Trophoblast cell (in vitro differentiated cells and primary cell): ENCODE results near the gene RIT2.
A peak's percentile ranks its signal among the peaks of the same experiment; 100 is the strongest.

ENCODE experiments used
- DNase-seq, 2 donors: peaks; one replicate each; pipeline ENCODE4 v3.0.0-alpha.2; 2016
- H2AFZ ChIP-seq: 2 replicates; pipeline ENCODE4 v1.6.1; 2013; ENCODE audit warnings: low read length, moderate library complexity, mild to moderate bottlenecking; ENCODE audit not compliant: insufficient read depth, poor library complexity
- H2AK5ac ChIP-seq: 2 replicates; pipeline ENCODE4 v1.6.1; 2013; ENCODE audit warnings: mild to moderate bottlenecking, low read length
- H2BK120ac ChIP-seq: 2 replicates; pipeline ENCODE4 v1.6.1; 2013; ENCODE audit warnings: low read length, mild to moderate bottlenecking, moderate library complexity; ENCODE audit not compliant: insufficient read depth, poor library complexity
- H2BK12ac ChIP-seq: 2 replicates; pipeline ENCODE4 v1.6.1; 2013; ENCODE audit warnings: mild to moderate bottlenecking, low read length, moderate library complexity
- H2BK5ac ChIP-seq: 2 replicates; pipeline ENCODE4 v1.6.1; 2013; ENCODE audit warnings: low read length, low read depth, moderate library complexity, mild to moderate bottlenecking; ENCODE audit not compliant: poor library complexity
- H3K14ac ChIP-seq: 2 replicates; pipeline ENCODE4 v1.6.1; 2013; ENCODE audit warnings: mild to moderate bottlenecking, low read length
- H3K18ac ChIP-seq: 2 replicates; pipeline ENCODE4 v1.6.1; 2013; ENCODE audit warnings: mild to moderate bottlenecking, low read length
- H3K23ac ChIP-seq: 2 replicates; pipeline ENCODE4 v1.6.1; 2013; ENCODE audit warnings: low read length
- H3K27ac ChIP-seq: 2 replicates; pipeline ENCODE4 v1.5.1; 2013; ENCODE audit warnings: low read depth, mild to moderate bottlenecking, inconsistent platforms, low read length, moderate library complexity
- H3K27me3 ChIP-seq: 2 replicates; pipeline ENCODE4 v1.6.1; 2013; ENCODE audit warnings: inconsistent platforms, mild to moderate bottlenecking, low read length, moderate library complexity; ENCODE audit not compliant: insufficient read depth
- H3K36me3 ChIP-seq, 2 experiments: 1 replicate in 1 of 2; 2 replicates in 1 of 2; pipeline ENCODE4 v1.6.1; 2013; ENCODE audit warnings: low read length in 2 of 2, mild to moderate bottlenecking in 2 of 2, moderate library complexity in 1 of 2; ENCODE audit not compliant: insufficient read depth in 2 of 2, control insufficient read depth in 1 of 2
- H3K4ac ChIP-seq: 2 replicates; pipeline ENCODE4 v1.6.1; 2013; ENCODE audit warnings: low read depth, mild to moderate bottlenecking, low read length, moderate library complexity
- H3K4me1 ChIP-seq, 2 experiments: 1 replicate in 1 of 2; 2 replicates in 1 of 2; pipeline ENCODE4 v1.6.1; 2013; ENCODE audit warnings: low read length in 2 of 2, mild to moderate bottlenecking in 2 of 2, moderate library complexity in 1 of 2; ENCODE audit not compliant: insufficient read depth in 2 of 2, control insufficient read depth in 1 of 2
- H3K4me2 ChIP-seq: 2 replicates; pipeline ENCODE4 v1.6.1; 2013; ENCODE audit warnings: inconsistent platforms, mild to moderate bottlenecking, low read length, moderate library complexity
- H3K4me3 ChIP-seq: 2 replicates; pipeline ENCODE4 v1.5.1; 2013; ENCODE audit warnings: mild to moderate bottlenecking, low read depth, low read length, inconsistent platforms
- H3K79me1 ChIP-seq: one replicate; pipeline ENCODE4 v1.6.1; 2013; ENCODE audit warnings: low read length
- H3K79me2 ChIP-seq: 2 replicates; pipeline ENCODE4 v1.6.1; 2013; ENCODE audit warnings: low read length, mild to moderate bottlenecking; ENCODE audit not compliant: control insufficient read depth, insufficient read depth, poor library complexity
- H3K9ac ChIP-seq: 2 replicates; pipeline ENCODE4 v1.6.1; 2013; ENCODE audit warnings: mild to moderate bottlenecking, low read length
- H3K9me3 ChIP-seq: 2 replicates; pipeline ENCODE4 v1.6.1; 2013; ENCODE audit warnings: low read depth, mild to moderate bottlenecking, control low read depth, inconsistent platforms, low read length; ENCODE audit not compliant: insufficient read depth
- H4K12ac ChIP-seq: 2 replicates; pipeline ENCODE4 v1.6.1; 2013; ENCODE audit warnings: low read depth, mild to moderate bottlenecking, low read length, moderate library complexity
- H4K8ac ChIP-seq: 2 replicates; pipeline ENCODE4 v1.6.1; 2013; ENCODE audit warnings: low read depth, mild to moderate bottlenecking, low read length, moderate library complexity
- H4K91ac ChIP-seq: one replicate; pipeline ENCODE4 v1.6.1; 2013; ENCODE audit warnings: low read depth, mild to moderate bottlenecking, low read length, moderate library complexity
- WGBS: extraction: QIAGEN DNeasy Blood & Tissue Kit; methylation state at CpG from one replicate; pipeline ENCODE4 v1.1.7; 2013; ENCODE audit warnings: missing lambda C conversion rate; ENCODE audit not compliant: insufficient read length, insufficient coverage; ENCODE audit errors: extremely low coverage; 5-methylcytosine and 5-hydroxymethylcytosine counted together

The RIT2 gene

DNA sequence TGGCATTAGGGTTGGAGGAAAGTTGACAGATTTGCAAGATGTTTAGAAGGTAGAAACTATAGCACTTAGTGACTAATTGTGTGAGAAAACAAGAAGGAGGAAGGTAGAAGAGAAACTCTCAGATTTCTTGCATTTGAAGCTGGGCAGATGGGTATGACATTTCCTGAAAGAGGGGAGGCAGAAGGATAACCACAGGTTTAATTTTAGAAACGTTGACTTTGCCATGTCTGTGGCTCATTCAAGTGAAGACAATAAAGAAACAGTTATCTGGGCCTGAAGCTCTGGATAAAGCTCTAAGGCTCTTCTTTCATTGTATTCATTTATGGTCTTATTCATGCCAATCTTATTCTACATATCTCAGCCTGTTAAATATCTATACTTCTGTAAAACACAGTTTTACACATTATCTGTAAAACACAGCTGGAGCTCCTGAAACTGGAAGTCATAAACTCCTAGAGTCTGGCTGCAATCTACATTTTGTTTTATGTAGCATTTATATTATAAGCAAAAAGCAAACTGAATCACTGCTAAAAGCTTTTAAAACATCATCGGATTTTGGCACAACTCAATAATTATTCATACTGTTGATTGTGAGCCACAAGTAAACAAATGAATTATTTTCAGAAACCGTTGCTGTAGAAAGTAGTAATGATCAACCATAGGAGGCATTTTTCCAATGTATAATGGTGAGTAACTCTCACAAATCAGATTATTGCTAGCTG lies 138.5 kb downstream of the RIT2 start:
- no peaks in the 10 kb centered on the region for H3K79me1 ChIP-seq
- DNase-seq = no peak
- H2BK120ac ChIP-seq = no peak overlapping the region
- H2BK5ac ChIP-seq = no peak overlapping the region
- H3K4me1 ChIP-seq = no peaks in the 10 kb centered on the region
- H4K8ac ChIP-seq = no peak overlapping the region
- no peaks in the 10 kb centered on the region for H3K79me2 ChIP-seq
- H3K14ac ChIP-seq = no peak overlapping the region
- H3K9me3 ChIP-seq = no peaks in the 10 kb centered on the region
- no peak overlapping the region for H3K4me2 ChIP-seq
- no peak overlapping the region for H2AK5ac ChIP-seq
- no peak overlapping the region for H4K91ac ChIP-seq
- H3K36me3 ChIP-seq = no peaks in the 10 kb centered on the region
- no peak overlapping the region for H3K4me3 ChIP-seq
- no CpG with 5 or more reads among the region's 3 CpGs for WGBS
- H3K23ac ChIP-seq = no peak overlapping the region
- H3K18ac ChIP-seq = no peak overlapping the region
- no peak overlapping the region for H4K12ac ChIP-seq
- no peaks in the 10 kb centered on the region for H3K27me3 ChIP-seq
- no peak overlapping the region for H2BK12ac ChIP-seq
- H3K4ac ChIP-seq = no peak overlapping the region
- H3K27ac ChIP-seq = no peak overlapping the region
- no peak overlapping the region for H3K9ac ChIP-seq
- no peak overlapping the region for H2AFZ ChIP-seq

DNA sequence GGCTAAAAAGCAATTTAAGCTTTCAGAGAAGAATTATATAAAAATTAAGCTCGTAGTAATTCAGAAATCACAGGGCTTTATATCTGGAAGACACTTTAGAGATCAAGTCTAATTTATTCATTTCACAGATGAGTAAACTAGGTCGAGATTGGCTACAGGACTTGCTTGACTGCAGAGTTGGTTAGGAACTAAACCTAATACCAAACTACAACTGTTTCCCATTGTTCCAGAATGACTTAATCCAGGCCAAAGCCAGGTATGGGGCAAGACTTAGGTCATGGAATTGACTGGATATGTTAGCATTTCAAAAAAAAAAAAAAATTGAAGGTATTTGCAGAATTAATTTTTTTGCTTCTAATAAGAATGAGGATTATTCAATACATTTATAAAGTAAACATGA lies 146.1 kb downstream of the RIT2 start:
- H3K9me3 ChIP-seq = no peaks in the 10 kb centered on the region
- H3K23ac ChIP-seq = no peak overlapping the region
- no peaks in the 10 kb centered on the region for H3K27me3 ChIP-seq
- no peak overlapping the region for H3K4ac ChIP-seq
- no peaks in the 10 kb centered on the region for H3K79me1 ChIP-seq
- no peaks in the 10 kb centered on the region for H3K79me2 ChIP-seq
- no peaks in the 10 kb centered on the region for H3K36me3 ChIP-seq
- no peak overlapping the region for H2BK120ac ChIP-seq
- DNase-seq = peak in 1 of 2 donors; percentile 1
- WGBS = no CpG with 5 or more reads among the region's 2 CpGs
- H3K14ac ChIP-seq = no peak overlapping the region
- no peak overlapping the region for H2BK12ac ChIP-seq
- H2BK5ac ChIP-seq = no peak overlapping the region
- H3K9ac ChIP-seq = no peak overlapping the region
- H4K8ac ChIP-seq = no peak overlapping the region
- H2AK5ac ChIP-seq = no peak overlapping the region
- no peak overlapping the region for H4K91ac ChIP-seq
- no peak overlapping the region for H3K4me2 ChIP-seq
- H3K18ac ChIP-seq = no peak overlapping the region
- no peak overlapping the region for H2AFZ ChIP-seq
- H3K4me3 ChIP-seq = no peak overlapping the region
- H4K12ac ChIP-seq = no peak overlapping the region
- no peak overlapping the region for H3K27ac ChIP-seq
- no peaks in the 10 kb centered on the region for H3K4me1 ChIP-seq

DNA sequence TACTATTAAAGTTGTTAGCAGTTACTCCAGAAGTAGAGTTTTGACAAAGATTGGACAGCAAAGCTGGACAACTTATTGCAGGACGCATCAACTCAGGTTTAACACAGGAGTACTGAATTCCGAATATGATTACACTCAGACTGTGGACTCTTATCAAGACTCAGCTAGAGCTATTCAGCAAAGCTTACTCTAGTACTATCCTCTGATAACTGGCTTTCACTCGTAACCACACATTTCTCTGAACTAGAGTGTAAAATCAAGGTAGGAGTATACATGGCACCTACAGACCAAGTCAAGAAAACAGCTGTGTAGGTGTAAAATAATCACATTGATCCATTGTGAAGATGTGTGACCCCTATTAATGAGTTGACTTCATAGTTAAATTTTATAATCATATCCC lies 154.2 kb downstream of the RIT2 start:
- Histone ChIP-seq H3K23ac (no peak overlapping the region), H3K4me3 (no peak overlapping the region), H3K36me3 (no peaks in the 10 kb centered on the region), H2AK5ac (no peak overlapping the region), H3K27ac (no peak overlapping the region), H2BK5ac (no peak overlapping the region), H3K9ac (no peak overlapping the region), H2BK12ac (no peak overlapping the region), H3K4me1 (no peaks in the 10 kb centered on the region), H3K9me3 (no peaks in the 10 kb centered on the region), H3K18ac (no peak overlapping the region), H4K12ac (no peak overlapping the region), H3K14ac (no peak overlapping the region), H3K79me1 (no peaks in the 10 kb centered on the region), H4K8ac (no peak overlapping the region), H3K4me2 (no peak overlapping the region), H4K91ac (no peak overlapping the region), H3K79me2 (no peaks in the 10 kb centered on the region), H2BK120ac (no peak overlapping the region), H3K27me3 (no peaks in the 10 kb centered on the region), H3K4ac (no peak overlapping the region), H2AFZ (no peak overlapping the region)
- no CpG with 5 or more reads among the region's 3 CpGs for WGBS
- no peak for DNase-seq

DNA sequence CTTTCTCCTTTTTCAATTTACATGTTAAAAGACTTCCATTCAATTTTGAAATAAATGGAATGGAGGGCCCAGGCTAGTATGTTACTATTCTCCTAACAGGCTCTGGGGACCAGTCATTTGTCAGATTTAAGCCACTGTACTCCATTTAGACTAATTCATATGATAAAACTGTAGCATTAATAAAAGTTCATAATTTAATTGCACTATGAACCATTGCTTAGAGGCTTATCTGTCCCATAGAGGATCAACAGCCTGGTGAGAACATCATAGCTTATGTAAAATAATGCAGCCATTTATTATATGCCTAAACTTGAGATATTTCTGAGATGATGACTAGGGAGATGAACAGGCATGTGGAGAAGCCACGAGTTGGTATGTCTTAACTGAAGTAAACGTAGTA lies 156.0 kb downstream of the RIT2 start:
- Histone ChIP-seq H2AFZ (no peak overlapping the region), H3K79me1 (no peaks in the 10 kb centered on the region), H4K91ac (no peak overlapping the region), H2BK5ac (no peak overlapping the region), H3K27me3 (no peaks in the 10 kb centered on the region), H3K4me2 (no peak overlapping the region), H3K4ac (no peak overlapping the region), H3K4me1 (no peaks in the 10 kb centered on the region), H3K9me3 (no peaks in the 10 kb centered on the region), H4K12ac (no peak overlapping the region), H2AK5ac (no peak overlapping the region), H4K8ac (no peak overlapping the region), H2BK12ac (no peak overlapping the region), H2BK120ac (no peak overlapping the region), H3K14ac (no peak overlapping the region), H3K36me3 (no peaks in the 10 kb centered on the region), H3K23ac (no peak overlapping the region), H3K27ac (no peak overlapping the region), H3K9ac (no peak overlapping the region), H3K79me2 (no peaks in the 10 kb centered on the region), H3K4me3 (no peak overlapping the region), H3K18ac (no peak overlapping the region)
- DNase-seq = peak in 1 of 2 donors; percentile 3
- no CpG with 5 or more reads among the region's 2 CpGs for WGBS
